ENCODE measurements around the gene UVRAG.

GRCh38 chr11:75781296-75781695, 33.7 kb upstream of the UVRAG start:
- TF ChIP-seq CTCF (IDR thresholded peaks at IDR 0.05) (no peak), POLR2A (IDR thresholded peaks at IDR 0.05) (no peak)
